DND-41 (cell line): ENCODE data around the gene FBRSL1.

Experiments used
- ATAC-seq: fragments of 200-7000 bp; cut with Tn5 transposase; 3 replicates; pipeline ENCODE4 v1.9.1; 2021; ENCODE audit warnings: low read depth; ENCODE audit not compliant: insufficient read depth
- DNase-seq: peaks from one replicate; pipeline ENCODE4 v3.0.0-alpha.2; 2020
- H2AFZ ChIP-seq: 2 replicates; pipeline ENCODE4 v1.6.0; 2012; ENCODE audit warnings: low read depth, low read length
- H3K27ac ChIP-seq: 2 replicates; pipeline ENCODE4 v1.5.1; 2012; ENCODE audit warnings: low read length, inconsistent platforms
- H3K27me3 ChIP-seq: fragments of 200-600 bp; sonication (generic); 2 replicates; pipeline ENCODE4 v1.6.0; 2012; ENCODE audit warnings: low read length, mild to moderate bottlenecking, inconsistent platforms; ENCODE audit not compliant: insufficient read depth, poor library complexity
- H3K36me3 ChIP-seq: 2 replicates; pipeline ENCODE4 v1.5.1; 2012; ENCODE audit warnings: low read length, inconsistent platforms; ENCODE audit not compliant: insufficient read depth
- H3K4me1 ChIP-seq: 2 replicates; pipeline ENCODE4 v1.5.1; 2012; ENCODE audit warnings: mild to moderate bottlenecking, low read length; ENCODE audit not compliant: insufficient read depth
- H3K4me2 ChIP-seq: 2 replicates; pipeline ENCODE4 v1.6.0; 2012; ENCODE audit warnings: mild to moderate bottlenecking, moderate library complexity, low read length, inconsistent platforms; ENCODE audit not compliant: insufficient read depth
- H3K4me3 ChIP-seq, 2 experiments: fragments of 200-600 bp in 1 of 2; shearing (Covaris generic) in 1 of 2; 2 replicates each; pipeline ENCODE4 v1.5.1; 2012 to 2016; ENCODE audit warnings: inconsistent platforms in 2 of 2, low read length in 2 of 2, mild to moderate bottlenecking in 2 of 2, low read depth in 1 of 2, moderate library complexity in 1 of 2
- H3K79me2 ChIP-seq: 2 replicates; pipeline ENCODE4 v1.6.0; 2012; ENCODE audit warnings: low read length, inconsistent platforms; ENCODE audit not compliant: insufficient read depth
- H3K9ac ChIP-seq: 2 replicates; pipeline ENCODE4 v1.6.0; 2012; ENCODE audit warnings: low read depth, mild to moderate bottlenecking, inconsistent platforms, low read length, moderate library complexity
- H3K9me3 ChIP-seq: 2 replicates; pipeline ENCODE4 v1.5.1; 2012; ENCODE audit warnings: low read length, moderate library complexity, mild to moderate bottlenecking, inconsistent platforms; ENCODE audit not compliant: insufficient read depth, severe bottlenecking
- H4K20me1 ChIP-seq: 2 replicates; pipeline ENCODE4 v1.6.0; 2012; ENCODE audit warnings: low read length; ENCODE audit not compliant: insufficient read depth
- EZH2 ChIP-seq: IDR thresholded peaks from 3 replicates; pipeline ENCODE4 v1.6.1; 2012; ENCODE audit warnings: borderline replicate concordance, low read depth, mild to moderate bottlenecking, moderate library complexity, low read length, inconsistent platforms; ENCODE audit not compliant: severe bottlenecking
- TF ChIP-seq, protein P1 (sequence below): IDR thresholded peaks from 2 replicates; pipeline ENCODE4 v1.5.1; 2012; ENCODE audit warnings: borderline replicate concordance, low read length, moderate library complexity, mild to moderate bottlenecking; ENCODE audit not compliant: poor library complexity, severe bottlenecking; ENCODE audit errors: extremely low read depth

The FBRSL1 gene

DNA sequence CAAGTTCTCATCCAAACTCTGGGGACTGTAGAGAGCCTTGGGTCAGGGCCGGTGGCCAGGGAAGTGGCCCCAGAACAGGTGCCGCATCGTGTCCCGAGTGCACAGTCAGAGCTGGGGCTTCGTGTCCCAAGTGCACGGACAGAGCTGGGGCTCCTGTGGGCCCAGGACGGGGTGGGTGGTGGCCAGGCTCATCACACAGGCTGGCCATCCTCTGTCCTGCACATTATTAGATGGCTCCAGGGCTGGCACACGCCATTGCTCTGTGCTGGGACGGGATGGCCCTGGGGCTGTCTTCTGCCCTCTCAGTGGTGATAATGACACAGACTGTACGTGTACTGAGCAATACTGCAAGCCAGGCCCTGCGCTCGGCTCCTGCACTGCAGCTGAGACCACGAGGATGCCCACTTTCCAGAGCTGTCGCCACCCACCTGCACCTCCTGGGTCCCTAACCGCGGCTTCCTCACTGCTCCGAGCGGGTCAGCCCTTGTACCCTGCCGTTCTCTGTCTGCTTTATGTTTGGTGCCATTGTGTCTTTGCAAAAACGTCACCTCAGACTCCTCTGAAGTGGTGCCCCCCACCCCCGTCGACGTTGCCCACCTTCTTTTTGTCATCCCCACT, 1.9 kb downstream of the FBRSL1 start:
- H3K4me3 ChIP-seq, result peak overlapping the region in 1 of 2 experiments; percentile 68; a peak in 3 of 4 replicates
- H3K27me3 ChIP-seq, result no peaks in the 10 kb centered on the region
- H3K9me3 ChIP-seq, result no peaks in the 10 kb centered on the region
- ATAC-seq (no peak), DNase-seq (no peak)
- H3K79me2 ChIP-seq, result peaks cover 65% of the 10 kb centered on the region
- no peak overlapping the region for H2AFZ ChIP-seq
- H3K9ac ChIP-seq, result peak overlapping the region; percentile 73
- peaks cover 46% of the 10 kb centered on the region for H3K4me1 ChIP-seq
- H3K27ac ChIP-seq, result no peak overlapping the region
- peaks cover 63% of the 10 kb centered on the region for H4K20me1 ChIP-seq
- TF ChIP-seq EZH2, result no peak
- TF ChIP-seq, protein P1, sequence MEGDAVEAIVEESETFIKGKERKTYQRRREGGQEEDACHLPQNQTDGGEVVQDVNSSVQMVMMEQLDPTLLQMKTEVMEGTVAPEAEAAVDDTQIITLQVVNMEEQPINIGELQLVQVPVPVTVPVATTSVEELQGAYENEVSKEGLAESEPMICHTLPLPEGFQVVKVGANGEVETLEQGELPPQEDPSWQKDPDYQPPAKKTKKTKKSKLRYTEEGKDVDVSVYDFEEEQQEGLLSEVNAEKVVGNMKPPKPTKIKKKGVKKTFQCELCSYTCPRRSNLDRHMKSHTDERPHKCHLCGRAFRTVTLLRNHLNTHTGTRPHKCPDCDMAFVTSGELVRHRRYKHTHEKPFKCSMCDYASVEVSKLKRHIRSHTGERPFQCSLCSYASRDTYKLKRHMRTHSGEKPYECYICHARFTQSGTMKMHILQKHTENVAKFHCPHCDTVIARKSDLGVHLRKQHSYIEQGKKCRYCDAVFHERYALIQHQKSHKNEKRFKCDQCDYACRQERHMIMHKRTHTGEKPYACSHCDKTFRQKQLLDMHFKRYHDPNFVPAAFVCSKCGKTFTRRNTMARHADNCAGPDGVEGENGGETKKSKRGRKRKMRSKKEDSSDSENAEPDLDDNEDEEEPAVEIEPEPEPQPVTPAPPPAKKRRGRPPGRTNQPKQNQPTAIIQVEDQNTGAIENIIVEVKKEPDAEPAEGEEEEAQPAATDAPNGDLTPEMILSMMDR, result no peak
- H3K36me3 ChIP-seq, result peaks cover 10% of the 10 kb centered on the region; the same call in 1 of the 2 replicates
- peak overlapping the region; percentile 96 for H3K4me2 ChIP-seq

DNA sequence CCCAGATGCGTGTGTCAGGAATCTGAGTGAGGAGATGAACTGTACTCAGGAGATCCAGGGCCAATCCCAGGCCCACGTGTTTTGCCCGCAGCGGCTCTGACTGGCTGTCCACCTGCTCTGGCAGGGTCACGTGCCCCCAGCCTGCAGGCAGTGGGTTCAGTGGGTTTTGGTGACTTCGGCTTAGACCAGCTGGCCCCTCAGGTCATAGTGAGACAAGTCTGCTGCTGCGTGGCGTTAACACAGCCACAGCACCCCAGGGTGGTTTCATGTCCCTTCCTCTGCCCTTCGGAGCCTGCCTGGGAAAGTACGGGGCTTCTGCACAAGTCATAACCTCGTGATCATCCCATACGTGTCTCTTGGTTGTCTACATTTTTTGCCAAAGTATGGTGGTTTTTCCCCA, 2.6 kb downstream of the FBRSL1 start:
- H3K79me2 ChIP-seq, result peaks cover 72% of the 10 kb centered on the region
- TF ChIP-seq, protein P1, result no peak
- TF ChIP-seq EZH2, result no peak
- no peak overlapping the region for H2AFZ ChIP-seq
- ATAC-seq (no peak), DNase-seq (no peak)
- peaks cover 46% of the 10 kb centered on the region for H3K4me1 ChIP-seq
- peak overlapping the region in 1 of 2 experiments; percentile 68; a peak in 1 of 4 replicates for H3K4me3 ChIP-seq
- peaks cover 10% of the 10 kb centered on the region; the same call in 1 of the 2 replicates for H3K36me3 ChIP-seq
- no peaks in the 10 kb centered on the region for H3K9me3 ChIP-seq
- peaks cover 69% of the 10 kb centered on the region for H4K20me1 ChIP-seq
- H3K4me2 ChIP-seq, result peak overlapping the region; percentile 96
- no peak overlapping the region for H3K27ac ChIP-seq
- H3K27me3 ChIP-seq, result no peaks in the 10 kb centered on the region
- peak overlapping the region; percentile 73; the same call in 1 of the 2 replicates for H3K9ac ChIP-seq

DNA sequence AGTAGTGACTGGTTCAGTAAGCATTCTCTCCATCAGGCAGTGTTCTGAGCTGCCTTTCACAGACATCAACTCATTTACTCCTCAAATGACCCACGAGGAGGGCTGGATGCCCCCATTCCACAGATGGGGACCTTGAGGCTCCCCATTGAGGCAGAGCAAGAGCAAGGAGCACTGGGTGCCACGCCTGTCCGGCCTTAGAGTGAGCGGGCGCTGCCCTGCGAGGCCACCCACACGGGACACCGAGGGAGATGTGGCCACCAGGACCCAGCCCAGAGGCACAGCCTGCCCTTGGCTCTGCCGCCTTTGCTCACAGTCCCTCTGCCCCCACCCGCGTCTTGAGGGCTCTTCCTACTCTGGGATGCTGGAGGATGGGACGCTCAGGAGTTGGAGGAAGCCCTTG, 3.0 kb downstream of the FBRSL1 start:
- H3K4me3 ChIP-seq, result no peak overlapping the region
- H3K4me2 ChIP-seq, result peak overlapping the region; percentile 96
- H4K20me1 ChIP-seq, result peaks cover 74% of the 10 kb centered on the region
- 0 out of 2 replicates have a peak overlapping the region, but pooled peaks have one; percentile 73 for H3K9ac ChIP-seq
- no peak for DNase-seq
- TF ChIP-seq, protein P1, result no peak
- TF ChIP-seq EZH2, result no peak
- peaks cover 45% of the 10 kb centered on the region for H3K4me1 ChIP-seq
- H3K27me3 ChIP-seq, result no peaks in the 10 kb centered on the region
- H3K79me2 ChIP-seq, result peaks cover 76% of the 10 kb centered on the region
- H3K9me3 ChIP-seq, result no peaks in the 10 kb centered on the region
- H3K27ac ChIP-seq, result no peak overlapping the region
- H3K36me3 ChIP-seq, result peaks cover 10% of the 10 kb centered on the region; the same call in 1 of the 2 replicates
- no peak overlapping the region for H2AFZ ChIP-seq
- no peak for ATAC-seq
